ENCODE measurements around the gene TACC3.

Gene TACC3

GRCh38 chr4:1721003-1721665, at the start of gene TACC3, which contains the start of gene TMEM129:
Gene TACC3, plus strand, starts transcription at chr4:1721521. Its CDS starts 1,901 bp downstream, at chr4:1723422.
Gene TMEM129, minus strand, starts transcription at chr4:1721323. Its CDS starts 486 bp downstream, at chr4:1720837.
- TF ChIP-seq, protein P1, sequence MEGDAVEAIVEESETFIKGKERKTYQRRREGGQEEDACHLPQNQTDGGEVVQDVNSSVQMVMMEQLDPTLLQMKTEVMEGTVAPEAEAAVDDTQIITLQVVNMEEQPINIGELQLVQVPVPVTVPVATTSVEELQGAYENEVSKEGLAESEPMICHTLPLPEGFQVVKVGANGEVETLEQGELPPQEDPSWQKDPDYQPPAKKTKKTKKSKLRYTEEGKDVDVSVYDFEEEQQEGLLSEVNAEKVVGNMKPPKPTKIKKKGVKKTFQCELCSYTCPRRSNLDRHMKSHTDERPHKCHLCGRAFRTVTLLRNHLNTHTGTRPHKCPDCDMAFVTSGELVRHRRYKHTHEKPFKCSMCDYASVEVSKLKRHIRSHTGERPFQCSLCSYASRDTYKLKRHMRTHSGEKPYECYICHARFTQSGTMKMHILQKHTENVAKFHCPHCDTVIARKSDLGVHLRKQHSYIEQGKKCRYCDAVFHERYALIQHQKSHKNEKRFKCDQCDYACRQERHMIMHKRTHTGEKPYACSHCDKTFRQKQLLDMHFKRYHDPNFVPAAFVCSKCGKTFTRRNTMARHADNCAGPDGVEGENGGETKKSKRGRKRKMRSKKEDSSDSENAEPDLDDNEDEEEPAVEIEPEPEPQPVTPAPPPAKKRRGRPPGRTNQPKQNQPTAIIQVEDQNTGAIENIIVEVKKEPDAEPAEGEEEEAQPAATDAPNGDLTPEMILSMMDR (IDR thresholded peaks at IDR 0.05; ENCODE audit: control extremely low read depth, extremely low read depth, low read depth, missing control alignments) = no peak
- peak; percentile 99 for DNase-seq (ENCODE audit: extremely low spot score)
- ChIA-PET POLR2A (interaction anchor here (0.9 to 1.1 kb wide), 3 partner anchors 9 to 28 kb away, joined by 3 to 5 read pairs (median 5); partner anchors contain the start of gene SLBP), CTCF (interaction anchor here (0.7 to 18.5 kb wide), 5 partner anchors 10 to 188 kb away, joined by 3 to 374 read pairs (median 3); no protein-coding TSS in a partner anchor)

DNA sequence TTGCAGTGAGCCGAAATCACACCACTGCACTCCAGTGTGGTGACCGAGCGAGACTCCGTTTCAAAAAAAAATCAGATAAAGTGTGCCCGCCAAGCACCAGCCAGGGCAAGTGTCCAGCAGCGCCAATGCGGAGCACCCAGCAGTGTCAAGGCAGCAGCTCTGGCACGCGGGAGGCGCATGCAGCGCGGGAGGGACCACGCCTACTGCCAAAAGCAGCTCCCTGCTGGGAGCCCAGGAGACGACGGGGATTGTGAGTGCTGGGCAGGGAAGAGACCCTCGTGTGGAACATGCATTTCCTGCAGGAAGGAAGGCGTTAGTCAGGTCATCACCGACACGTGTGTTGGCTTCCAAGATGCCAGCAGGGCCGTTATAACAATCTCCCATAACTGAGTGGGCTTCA, 47.6 kb upstream of the TACC3 start:
- ChIA-PET CTCF (interaction anchor here (1.4 kb wide), 1 partner anchor 9 kb away, joined by 3 read pairs; no protein-coding TSS in a partner anchor), POLR2A (no interaction called here)
- TF ChIP-seq, protein P1 (IDR thresholded peaks at IDR 0.05; ENCODE audit: control extremely low read depth, extremely low read depth, low read depth, missing control alignments) = no peak
- DNase-seq (ENCODE audit: extremely low spot score) = no peak

GRCh38 chr4:1674682-1675081, 46.6 kb upstream of the TACC3 start:
- TF ChIP-seq, protein P1 (IDR thresholded peaks at IDR 0.05; ENCODE audit: control extremely low read depth, extremely low read depth, low read depth, missing control alignments) = no peak
- POLR2A ChIA-PET = no interaction called here
- no peak for DNase-seq (ENCODE audit: extremely low spot score)
- CTCF ChIA-PET = interaction anchor here (1.0 to 2.5 kb wide), 2 partner anchors 13 to 18 kb away, joined by 3 to 9 read pairs; no protein-coding TSS in a partner anchor

DNA sequence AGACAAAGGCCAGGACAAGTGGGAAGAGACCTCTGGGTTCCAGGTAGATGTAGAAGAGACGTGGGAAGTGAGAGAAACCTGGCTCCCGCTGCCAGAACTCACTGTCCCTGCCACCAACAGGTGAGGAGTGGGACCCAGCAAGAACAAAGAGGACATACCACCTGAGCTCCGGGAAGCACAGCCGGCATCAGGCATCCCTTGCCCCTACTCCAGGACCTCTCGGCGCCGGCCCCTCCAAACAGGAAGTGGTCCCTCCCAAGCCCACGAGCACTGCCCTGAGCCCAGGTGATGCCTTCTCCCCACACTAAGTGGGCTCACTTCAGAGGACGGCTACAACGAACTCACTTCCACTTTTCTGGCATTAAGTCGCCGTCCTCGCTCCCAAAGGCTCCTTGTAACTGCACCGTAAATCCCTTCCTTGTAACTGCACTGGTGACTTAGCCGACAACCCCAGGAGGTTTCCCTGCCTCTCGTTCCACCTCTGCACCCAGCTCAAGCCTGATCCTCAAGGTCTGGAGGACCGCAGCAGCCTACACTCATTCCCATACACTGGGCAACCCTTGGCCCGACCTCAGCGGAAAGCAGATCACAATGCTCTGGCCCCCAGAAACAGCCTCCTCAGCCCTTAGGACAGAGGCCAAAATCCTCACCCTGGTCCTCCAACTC, 46.1 kb upstream of the TACC3 start:
- ChIA-PET CTCF (interaction anchor here (1.0 to 2.5 kb wide), 2 partner anchors 14 to 18 kb away, joined by 3 to 9 read pairs; no protein-coding TSS in a partner anchor), POLR2A (interaction anchor here (0.6 kb wide), 1 partner anchor 23 kb away, joined by 3 read pairs; no protein-coding TSS in a partner anchor)
- TF ChIP-seq, protein P1 (IDR thresholded peaks at IDR 0.05; ENCODE audit: control extremely low read depth, extremely low read depth, low read depth, missing control alignments) = no peak
- DNase-seq (ENCODE audit: extremely low spot score) = no peak

GRCh38 chr4:1675802-1676137, 45.6 kb upstream of the TACC3 start:
- ChIA-PET POLR2A (interaction anchor here (0.6 kb wide), 1 partner anchor 22 kb away, joined by 3 read pairs; no protein-coding TSS in a partner anchor), CTCF (interaction anchor here (2.5 kb wide), 1 partner anchor 17 kb away, joined by 9 read pairs; no protein-coding TSS in a partner anchor)
- DNase-seq (ENCODE audit: extremely low spot score) = no peak
- TF ChIP-seq, protein P1 (IDR thresholded peaks at IDR 0.05; ENCODE audit: control extremely low read depth, extremely low read depth, low read depth, missing control alignments) = no peak

Measured in GM10248 (cell line).